PC-9 (cell line): ENCODE measurements around the gene NIPSNAP2.
A peak's percentile ranks its signal among the peaks of the same experiment; 100 is the strongest.

Experiments
- EZH2 ChIP-seq: fragments of 200-600 bp; sonication (generic); IDR thresholded peaks from 2 replicates; pipeline ENCODE4 v1.8.0; 2017; ENCODE audit warnings: antibody characterized with exemption, low read depth
- TF ChIP-seq, protein P1 (sequence below): fragments of 200-600 bp; sonication (generic); conservative IDR thresholded peaks from 2 replicates; pipeline ENCODE4 v1.6.1; 2017; ENCODE audit warnings: mixed run types, antibody characterized with exemption, mild to moderate bottlenecking, moderate library complexity

DNA sequence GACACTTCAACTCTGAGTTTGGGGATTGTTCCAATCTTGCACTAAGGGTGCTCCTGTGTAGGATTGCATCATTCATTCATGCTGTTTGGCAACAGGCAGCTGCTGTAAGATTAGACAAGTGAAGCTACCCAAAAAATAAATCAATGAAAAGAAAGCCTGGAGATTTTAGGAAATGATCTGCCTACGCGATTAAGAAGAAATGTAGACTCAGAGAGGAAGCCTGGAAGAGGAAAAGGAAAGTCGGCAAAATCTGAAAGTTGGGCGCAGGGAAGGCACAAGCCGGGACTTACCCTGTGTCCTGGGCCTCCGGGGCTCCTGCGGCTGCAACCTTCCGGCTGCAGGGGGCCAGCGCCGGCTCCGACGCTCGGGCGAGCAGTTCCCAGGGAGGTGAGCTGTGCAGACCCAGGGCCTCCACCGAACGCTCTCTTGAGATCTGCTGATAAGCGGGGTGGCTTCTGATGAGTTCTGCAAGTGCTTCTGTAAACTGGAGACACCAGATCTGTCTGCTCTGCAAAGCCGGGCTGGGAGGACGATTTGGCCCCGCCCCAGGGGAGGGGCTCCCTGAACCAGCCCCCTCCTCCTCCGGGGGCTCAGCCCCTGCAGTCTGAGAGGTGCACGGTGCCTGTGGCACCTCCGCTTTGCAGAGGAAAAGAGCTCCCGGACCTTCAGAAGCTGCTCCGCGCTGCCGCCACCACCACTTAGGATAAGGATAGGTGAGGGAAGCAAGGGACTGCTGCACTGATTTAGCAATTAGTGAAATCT, 69.5 kb downstream of the NIPSNAP2 start:
- TF ChIP-seq, protein P1, sequence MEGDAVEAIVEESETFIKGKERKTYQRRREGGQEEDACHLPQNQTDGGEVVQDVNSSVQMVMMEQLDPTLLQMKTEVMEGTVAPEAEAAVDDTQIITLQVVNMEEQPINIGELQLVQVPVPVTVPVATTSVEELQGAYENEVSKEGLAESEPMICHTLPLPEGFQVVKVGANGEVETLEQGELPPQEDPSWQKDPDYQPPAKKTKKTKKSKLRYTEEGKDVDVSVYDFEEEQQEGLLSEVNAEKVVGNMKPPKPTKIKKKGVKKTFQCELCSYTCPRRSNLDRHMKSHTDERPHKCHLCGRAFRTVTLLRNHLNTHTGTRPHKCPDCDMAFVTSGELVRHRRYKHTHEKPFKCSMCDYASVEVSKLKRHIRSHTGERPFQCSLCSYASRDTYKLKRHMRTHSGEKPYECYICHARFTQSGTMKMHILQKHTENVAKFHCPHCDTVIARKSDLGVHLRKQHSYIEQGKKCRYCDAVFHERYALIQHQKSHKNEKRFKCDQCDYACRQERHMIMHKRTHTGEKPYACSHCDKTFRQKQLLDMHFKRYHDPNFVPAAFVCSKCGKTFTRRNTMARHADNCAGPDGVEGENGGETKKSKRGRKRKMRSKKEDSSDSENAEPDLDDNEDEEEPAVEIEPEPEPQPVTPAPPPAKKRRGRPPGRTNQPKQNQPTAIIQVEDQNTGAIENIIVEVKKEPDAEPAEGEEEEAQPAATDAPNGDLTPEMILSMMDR: peak; percentile 35; the same call in 1 of the 2 replicates
- no peak for TF ChIP-seq EZH2
